HG03196 (cell line): ENCODE measurements around the gene IGF2.

Experiments
- ATAC-seq: cut with Tn5 transposase; IDR thresholded peaks from one replicate; pipeline ENCODE4 v1.9.1; 2021; ENCODE audit not compliant: unreplicated experiment

IGF2 gene

DNA sequence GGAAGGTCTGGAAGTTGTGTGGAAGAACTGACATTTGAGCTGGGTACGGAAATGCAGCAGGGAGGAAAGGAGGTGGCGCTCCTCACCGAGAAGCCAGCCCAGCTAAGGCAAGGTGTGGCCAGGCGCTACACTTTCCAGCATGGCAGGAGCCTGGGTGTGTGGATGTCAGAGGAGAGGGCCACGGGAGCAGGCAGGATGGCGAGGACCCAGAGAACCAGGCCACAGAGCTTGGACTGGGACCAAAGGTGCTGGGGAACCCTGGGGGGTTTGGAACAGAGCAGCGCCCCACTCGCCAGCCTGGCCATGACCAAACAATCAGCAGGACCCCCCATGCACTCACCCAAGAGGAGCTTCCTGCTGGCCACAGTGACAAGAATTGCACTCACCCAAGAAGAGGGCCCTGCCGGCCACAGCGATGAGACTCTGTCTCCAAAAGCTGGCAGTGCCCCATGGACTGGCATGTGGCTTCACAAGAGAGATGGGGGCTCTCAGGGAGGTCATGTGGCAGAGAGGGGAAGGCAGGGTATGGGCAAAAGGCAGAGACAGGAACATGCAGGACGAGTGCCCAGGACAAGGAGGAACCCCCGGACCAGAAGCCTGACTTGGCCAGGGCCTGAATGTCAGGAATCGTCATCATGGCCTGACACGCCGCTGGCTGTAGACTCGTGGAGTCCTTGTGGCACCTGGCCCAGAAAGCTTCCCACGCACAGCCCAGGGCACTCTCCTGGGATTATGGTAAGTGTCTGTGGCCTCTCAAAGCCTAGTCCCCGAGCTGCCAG, 45.4 kb downstream of the IGF2 start:
- ATAC-seq: no peak

DNA sequence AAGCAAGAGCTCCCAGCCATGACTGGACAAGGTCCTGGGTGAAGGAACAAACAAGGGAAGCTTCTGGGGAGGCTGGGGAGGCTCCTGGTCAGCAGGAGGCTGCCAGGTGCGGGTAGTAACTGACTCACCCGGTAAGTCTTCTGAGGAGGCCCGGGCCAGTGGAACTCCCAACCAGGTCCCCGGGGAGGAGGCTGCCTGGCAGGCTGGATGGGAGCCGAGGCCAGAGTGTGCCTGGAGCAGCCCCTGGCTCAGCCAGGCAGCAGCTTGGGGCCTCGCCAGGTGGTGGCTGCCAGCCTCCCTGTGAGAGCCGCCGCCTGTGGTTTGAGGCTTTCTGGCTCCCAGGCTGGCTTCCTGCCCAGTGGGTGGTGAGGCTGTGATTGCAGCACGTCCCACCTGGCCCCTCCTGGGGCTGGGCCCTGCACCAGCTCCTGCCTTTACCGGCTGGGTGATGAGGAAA, 46.2 kb downstream of the IGF2 start:
- no peak for ATAC-seq

DNA sequence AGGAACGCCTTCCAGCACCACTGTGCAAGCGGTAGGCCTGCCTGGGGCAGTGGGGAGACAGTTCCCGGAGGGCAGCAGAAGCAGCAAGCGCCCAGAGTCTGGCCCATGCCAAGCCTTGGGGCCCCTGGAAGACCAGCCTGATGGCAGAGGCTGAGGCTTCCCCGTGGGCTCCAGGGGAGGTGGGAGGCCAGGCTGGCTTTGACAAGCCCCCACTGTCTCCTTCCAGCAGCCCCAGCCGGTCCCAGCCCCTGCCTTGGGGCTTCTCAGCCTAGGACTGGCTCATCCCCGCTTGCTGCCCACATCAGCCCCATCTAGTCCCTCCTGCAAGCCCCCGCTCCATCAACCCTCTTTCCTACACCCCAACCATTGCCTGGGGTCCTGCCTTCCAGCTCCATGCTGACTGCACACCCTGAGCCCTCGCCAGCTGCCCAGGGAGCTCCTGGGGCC, 46.7 kb downstream of the IGF2 start:
- ATAC-seq: no peak

DNA sequence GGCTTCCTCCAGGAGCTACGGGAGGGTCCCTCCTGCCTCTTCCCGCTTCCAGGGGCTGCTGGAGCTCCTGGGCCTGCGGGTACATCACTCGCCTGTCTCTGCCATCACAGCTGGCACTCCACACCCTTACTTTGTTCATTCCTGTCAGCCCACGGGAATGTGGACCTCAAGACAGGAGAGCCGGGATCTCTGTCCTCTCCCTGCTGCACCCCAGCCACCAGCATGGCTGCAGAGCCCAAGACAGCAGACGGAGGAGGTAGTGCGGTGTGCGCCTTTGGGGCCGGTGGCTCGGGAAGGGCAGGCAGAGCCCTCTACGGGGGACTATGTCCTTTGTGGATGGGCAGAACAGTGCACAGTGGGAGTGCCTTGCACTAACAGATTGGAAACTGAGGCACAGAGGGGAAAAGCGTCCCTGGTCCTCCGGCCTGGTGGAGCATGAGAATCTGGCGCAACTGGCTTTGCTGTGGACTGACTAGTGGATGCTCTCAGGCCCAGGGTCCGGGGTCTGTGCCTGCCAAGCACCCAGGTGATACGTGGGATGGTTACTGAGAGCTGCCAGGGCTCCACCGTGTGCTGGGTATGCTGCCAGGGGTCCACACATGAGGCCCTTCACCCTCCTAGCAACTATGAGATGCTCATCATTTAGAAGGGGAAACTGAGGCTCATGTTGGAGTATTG, 47.3 kb downstream of the IGF2 start:
- no peak for ATAC-seq

DNA sequence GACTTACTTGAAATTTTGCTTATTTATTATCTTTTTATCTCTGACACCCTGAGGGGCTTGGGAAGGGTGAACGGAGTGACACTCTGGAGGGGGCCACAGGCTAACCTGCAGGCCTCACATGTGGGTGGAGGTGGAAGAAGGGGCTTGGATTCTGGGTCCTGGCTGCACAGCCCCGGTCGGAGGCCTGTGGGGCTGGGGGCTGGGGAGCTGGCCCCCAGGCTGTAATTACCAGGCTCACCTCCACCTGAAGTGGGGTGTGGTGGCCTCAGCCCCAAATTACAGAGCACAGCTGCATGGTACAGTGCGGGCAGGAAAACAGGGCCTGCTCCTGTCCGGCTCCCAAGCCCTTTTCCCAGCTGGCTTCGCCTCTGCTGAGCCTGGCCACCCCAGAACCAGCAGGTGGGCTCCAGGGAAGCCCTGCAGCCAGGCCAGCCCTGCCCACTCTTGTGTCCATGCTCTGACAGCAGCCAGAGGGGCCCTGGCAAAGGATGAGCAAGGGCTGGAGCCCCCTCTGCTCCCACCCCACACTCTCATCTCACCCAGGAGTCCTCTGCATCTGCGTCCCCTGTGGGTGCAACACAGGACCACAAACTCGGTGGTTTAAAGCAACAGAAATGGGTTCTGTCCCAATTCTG, 48.0 kb downstream of the IGF2 start:
- no peak for ATAC-seq

DNA sequence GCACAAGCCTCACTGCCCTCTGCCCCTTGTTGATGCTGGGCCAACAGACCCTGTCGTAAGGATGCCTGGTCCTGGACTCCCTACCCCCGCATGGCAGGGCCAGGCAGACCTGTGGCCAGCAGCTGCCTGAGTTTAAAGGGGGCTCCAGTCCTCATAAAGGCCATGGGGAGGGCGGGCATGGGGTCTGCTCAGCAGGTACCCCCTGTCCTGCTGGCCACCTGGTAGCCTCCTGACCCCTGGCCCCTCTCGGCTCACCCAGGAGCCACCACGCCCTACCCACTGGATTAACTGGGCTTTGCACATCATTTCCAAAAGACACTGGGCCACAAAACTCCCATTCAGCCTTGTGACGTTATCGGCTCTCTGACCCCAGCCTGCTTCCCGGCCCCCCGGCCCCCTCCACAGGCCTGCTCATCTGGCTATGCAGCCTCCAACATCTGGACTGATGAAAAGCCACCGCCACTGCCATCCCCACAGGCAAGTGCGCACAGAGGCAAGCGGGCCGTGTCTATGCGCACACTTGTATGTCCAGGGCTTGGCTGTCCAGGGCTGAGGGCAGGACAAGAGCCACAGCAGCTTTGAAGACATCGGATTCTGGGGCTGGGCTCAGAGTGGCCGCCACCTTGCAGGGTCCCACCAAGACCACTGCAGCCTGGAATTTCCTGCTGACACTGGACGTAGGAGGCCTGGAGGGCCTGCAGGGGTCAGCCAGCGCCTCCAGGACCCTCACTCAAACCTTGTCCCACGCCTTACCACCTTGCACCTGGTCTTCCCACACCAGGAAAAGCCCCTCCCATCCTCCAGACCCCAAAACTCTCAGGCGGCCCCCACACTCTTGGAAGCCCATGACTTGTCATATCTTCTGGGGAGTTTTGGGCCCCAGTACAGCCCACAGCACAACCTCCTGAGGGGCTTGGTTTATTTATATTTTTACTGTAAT, 48.7 kb downstream of the IGF2 start:
- no peak for ATAC-seq

DNA sequence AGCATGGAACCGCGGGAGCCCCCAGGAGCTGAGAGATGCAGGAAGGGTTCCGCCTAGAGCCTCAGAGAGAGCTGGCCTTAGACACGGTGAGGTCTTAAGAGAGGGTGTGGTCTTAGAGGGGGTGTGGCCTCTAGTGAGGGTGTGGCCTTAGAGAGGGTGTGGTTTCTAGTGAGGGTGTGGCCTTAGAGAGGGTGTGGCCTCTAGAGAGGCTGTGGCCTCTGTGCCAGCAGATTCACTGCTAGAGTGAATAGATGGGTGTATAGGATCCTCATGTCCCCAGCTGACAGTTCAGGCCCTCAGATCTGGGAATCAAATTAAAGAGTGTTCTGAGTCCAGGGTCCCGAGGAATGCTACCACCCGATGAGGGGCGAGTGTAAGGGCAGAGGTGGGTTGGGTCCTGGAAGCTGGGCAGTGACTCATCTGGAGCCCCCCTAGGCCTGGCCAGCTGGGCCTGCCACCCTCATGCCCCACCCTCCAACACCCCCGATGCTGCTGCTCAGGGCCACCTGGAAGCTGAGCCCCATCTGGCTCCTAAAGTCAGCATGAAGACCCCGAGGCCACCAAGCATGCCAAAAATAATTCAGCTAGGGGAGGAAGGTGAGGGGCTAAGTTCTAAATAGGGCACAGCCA, 49.5 kb downstream of the IGF2 start:
- ATAC-seq: no peak

DNA sequence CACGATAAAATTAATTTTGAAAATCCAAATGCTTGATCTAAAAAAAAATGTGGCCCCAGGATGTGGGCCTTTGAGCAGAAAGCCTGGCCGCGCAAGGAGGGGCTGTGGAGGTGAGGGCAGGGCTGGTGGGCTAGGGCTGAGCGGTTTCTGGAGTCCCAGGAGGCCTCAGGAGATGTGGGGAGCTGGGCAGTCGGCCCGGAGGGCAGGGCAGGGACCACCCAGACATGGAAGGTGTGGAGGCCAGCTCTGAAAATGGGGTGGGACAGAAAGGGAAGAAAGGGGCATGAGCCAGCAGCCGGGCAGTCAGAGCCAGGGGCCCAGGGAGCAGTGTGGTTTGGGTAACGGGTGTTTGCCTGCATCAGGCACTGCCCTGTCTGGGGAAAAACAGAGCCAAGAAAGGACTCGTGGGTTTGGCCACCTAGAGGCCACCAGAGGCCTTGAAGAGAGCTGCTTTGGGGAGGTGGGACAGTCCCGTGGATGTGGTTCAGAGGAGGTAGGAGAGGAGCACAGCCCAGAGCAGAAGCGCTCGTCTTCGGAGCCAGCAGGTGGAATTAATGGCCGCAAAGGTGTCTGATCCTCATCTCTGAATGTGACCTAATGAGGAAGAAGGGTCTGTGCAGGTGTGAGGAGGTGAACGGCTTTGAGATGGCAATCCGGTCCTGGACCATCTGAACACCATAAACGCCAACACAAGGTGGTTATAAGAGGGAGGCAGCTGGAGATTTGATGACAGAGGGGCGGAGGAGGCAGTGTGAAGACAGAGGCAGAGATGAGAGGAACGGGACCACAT, 50.2 kb downstream of the IGF2 start:
- ATAC-seq: no peak

DNA sequence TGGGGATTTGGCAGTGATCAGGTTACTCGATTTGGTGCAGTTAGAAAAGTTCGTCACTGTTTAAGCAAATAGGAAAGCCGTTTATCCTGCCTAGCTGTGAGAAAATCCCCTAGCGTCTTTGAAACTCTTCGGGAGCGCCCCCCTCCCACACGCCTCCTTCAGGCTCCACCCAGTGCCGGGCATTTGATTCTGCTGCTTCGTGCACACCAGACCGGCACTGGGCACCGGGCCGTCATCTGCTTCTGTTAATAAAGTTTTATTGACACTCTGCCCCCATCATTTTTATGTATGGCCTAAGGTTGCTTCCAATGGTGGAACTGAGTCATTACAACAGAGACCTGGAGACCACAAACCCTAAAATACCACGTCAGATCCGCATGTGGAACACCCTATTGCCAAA, 50.9 kb downstream of the IGF2 start:
- ATAC-seq: no peak

DNA sequence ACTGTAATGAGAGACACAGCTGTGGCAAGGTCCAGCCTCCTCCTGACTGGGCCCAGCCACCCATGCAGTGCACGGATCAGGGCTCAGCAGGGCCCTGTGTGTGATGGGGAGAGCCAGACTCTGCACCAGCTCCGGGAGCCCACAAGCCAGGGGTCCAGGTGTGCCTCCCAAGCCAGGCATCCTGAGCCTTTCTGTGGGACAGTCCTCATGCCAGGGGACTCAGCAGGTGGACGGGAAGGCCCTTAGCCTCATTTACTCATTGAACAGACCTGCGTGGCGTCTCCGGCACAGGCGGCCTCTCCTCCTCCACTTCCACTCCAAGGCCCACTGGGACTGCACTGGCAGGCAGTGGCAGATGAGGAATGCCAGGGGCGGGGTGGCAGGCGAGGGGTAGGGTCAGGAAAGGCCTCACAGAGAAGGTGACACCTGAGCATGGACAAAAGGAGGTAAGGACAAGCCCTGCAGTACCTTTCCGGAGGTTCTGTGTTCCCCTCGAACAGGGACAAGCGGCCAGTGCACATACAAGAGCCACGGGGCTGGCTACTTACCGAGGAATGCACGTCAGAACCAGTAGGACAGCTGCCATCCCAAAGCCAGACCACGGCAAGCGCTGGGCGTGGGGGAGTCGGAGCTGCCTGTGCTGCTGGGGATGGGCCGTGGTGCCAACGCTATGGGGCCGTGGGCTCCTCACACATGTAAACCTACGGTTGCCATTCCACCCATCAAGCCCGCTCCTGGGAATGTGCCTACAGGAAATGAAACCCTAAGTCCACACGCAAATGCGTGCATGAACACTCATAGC, 52.7 kb downstream of the IGF2 start:
- ATAC-seq: no peak

DNA sequence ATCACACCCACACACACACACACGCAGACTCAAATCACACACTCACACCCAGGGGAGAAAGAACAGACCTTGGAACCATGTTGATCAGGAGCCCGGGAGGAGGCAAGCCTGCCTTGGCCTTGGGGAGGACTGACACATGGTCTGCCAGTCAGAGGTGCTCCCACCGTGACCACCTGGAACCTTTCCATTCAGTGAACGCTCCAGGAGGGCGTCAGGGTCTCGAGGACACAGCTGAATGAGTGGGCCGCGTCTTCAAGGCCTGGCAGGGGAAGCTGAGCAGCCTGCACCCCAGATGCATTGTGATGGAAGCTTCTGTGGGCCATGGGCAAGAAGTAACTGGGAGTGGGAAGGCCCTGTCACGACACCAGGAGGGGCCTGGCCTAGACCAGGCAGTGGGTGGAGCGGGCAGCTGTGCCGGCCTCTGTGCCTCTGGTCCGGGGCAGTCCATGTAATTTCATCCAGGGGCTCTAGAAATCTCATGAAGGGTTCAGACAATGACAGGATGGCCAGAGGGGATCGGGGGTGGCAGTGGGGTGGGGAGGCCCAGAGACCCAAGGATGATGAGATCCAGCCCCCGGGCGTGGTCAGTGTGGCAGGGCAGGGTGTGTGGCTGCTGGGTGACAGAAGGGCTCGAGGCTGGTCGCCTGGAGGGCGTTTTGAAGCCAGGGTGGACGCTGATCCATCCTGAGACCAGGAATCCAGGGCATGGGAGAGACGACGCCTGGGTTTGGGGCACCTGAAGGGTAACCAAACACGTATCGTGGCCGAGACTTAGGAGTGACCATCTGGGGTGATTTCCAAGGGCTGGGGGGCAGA, 53.7 kb downstream of the IGF2 start:
- no peak for ATAC-seq

DNA sequence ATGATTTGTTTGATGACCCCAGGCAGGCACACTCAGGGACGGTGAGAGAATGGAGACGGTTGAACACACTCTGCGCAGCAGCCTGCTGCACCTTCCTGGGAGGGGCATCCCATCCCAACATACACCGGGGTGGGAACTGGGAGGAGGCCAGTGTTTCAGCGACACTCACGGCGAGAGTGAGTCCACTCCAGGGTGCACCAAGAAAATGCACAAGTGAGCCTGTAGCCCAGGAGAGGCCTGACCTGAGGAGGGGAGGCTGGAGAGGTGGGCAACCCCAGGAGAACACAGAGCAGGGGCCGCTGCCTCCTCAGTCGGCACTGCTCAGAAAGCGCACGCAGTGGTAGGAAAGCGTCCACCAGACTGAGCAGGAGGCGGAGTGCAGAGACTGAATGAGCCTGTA, 54.5 kb downstream of the IGF2 start:
- ATAC-seq: no peak
